Astrocyte of the spinal cord (primary cell): ENCODE results near the gene NNMT.
A peak's percentile ranks its signal among the peaks of the same experiment; 100 is the strongest.

ENCODE experiments used
- DNase-seq: peaks from one replicate; pipeline ENCODE4 v3.0.0; 2011; ENCODE audit warnings: low read depth, low spot score
- H3K4me3 ChIP-seq: 2 replicates; pipeline ENCODE4 v1.5.1; 2011; ENCODE audit warnings: low read depth, mild to moderate bottlenecking, low read length, moderate library complexity
- in situ Hi-C: cut with HindIII; loops from 2 replicates; pipeline ENCODE4 v1.10.0; 2017; ENCODE audit warnings: low sequenced_read_pairs
- TF ChIP-seq, protein P1 (sequence below): IDR thresholded peaks from 2 replicates; pipeline ENCODE4 v1.5.1; 2012; ENCODE audit warnings: low read depth, mild to moderate bottlenecking, low read length, inconsistent platforms

The NNMT gene

DNA sequence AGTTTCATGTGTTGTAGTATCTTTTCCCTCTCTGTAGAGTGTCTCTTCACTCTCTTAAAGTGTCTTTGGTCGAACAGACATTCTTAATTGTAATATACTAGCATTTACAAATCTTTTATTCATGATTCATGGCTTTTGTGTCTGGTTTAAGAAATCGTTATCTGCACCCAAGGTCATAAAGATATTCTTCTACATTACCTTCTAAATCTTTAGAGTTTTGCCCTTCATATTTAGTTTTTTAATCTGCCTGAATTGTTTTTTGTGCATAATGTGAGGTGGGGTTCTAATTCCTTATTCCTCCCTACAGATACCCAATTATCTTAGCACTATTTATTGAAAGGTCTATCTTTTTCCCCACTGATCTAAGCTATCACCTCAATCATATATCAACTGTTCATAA lies 9.0 kb upstream of the NNMT start:
- no peak for DNase-seq
- in situ Hi-C loops = no loop called here
- TF ChIP-seq, protein P1, sequence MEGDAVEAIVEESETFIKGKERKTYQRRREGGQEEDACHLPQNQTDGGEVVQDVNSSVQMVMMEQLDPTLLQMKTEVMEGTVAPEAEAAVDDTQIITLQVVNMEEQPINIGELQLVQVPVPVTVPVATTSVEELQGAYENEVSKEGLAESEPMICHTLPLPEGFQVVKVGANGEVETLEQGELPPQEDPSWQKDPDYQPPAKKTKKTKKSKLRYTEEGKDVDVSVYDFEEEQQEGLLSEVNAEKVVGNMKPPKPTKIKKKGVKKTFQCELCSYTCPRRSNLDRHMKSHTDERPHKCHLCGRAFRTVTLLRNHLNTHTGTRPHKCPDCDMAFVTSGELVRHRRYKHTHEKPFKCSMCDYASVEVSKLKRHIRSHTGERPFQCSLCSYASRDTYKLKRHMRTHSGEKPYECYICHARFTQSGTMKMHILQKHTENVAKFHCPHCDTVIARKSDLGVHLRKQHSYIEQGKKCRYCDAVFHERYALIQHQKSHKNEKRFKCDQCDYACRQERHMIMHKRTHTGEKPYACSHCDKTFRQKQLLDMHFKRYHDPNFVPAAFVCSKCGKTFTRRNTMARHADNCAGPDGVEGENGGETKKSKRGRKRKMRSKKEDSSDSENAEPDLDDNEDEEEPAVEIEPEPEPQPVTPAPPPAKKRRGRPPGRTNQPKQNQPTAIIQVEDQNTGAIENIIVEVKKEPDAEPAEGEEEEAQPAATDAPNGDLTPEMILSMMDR = no peak
- no peak overlapping the region for H3K4me3 ChIP-seq

DNA sequence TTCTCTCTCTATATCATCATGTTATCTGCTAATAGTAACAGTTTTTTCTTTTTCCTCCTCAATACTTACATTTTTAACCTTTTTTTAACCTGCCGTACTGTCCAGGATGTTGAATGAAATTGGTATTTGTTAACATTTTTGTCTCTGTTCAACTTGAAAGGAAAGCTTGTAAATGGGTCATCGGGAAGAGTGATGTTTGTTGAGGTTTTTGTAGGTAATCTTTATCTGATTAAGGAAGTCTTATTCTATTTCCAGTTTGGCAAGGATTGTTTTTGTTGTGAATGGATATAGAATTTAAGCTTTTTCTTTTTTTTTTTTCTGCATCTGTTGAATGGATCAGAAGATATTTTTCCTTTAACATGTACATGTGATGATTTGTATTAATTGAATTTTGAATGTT lies 8.1 kb upstream of the NNMT start:
- DNase-seq = no peak
- H3K4me3 ChIP-seq = no peak overlapping the region
- TF ChIP-seq, protein P1 = no peak
- in situ Hi-C loops = no loop called here

DNA sequence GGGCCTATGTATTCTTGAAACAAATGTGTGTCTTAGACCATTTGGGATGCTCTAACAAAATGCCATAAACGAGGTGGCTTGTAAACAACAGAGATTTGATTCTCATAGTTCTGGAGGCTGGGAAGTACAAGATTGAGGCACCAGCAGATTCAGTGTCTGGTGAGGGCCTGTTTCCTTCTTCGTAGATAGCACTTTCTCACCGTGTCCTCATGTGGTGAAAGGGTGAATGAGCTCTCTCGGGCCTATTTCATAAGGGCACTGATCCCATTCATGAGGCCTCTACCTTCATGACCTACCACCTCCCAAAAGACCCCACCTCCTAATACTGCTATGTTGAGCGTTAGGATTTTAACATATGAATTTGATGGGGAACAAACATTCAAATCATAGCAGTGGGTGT lies 6.4 kb upstream of the NNMT start:
- in situ Hi-C loops = no loop called here
- DNase-seq = no peak
- no peak overlapping the region for H3K4me3 ChIP-seq
- TF ChIP-seq, protein P1 = no peak

DNA sequence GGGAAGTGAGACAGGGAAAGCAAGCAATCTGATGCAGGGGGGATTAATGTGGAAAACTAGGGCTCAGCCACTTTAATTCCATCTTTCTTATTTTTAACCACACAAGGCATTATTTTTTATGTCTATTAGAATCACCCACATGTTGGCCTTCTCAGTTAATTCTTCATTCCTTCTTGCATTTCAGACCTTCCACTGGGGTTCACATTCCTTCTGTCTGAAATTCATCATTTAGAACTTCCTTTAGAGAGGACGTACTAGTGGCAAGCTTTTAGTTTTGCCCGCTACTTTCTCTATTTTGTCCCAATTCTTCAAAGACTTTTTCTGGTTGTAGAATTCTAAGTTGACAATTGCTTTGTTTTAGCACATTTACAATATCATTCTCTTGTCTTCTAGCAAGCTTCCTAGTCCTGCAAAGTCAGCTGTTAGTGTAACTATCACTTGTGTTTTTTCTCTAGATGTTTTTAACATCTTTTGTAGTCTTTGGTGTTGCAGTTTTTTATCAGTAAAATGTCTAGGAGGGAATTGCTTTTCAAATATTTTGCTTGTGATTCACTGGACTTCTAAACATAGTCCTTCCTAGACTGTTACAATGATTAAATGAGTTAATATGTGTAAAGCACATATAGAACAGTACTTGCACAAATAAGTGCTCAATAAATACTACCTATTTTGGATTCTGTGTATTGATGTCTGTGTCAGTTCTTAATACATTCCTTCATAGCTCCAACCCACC lies 5.5 kb upstream of the NNMT start:
- peak; percentile 52 for DNase-seq
- in situ Hi-C loops = no loop called here

DNA sequence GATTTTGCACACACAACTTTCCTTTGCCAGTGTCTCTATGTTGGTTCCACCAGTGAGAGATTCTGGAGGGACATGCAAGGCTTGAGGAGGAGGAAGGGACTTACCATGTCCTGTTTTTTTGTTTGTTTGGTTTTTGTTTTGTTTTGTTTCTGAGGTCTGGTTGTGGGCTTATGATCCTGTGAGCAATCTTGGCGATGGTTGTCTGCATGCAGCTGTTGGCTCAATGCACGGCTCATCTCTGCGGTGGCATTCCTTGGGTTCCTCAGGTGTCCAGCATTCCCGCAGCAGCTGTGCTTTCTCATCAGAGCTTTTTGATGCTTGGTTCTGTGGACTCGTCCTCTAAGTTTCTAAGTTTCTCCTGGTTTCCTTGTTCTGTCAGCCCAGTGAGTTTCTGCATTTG lies 4.8 kb upstream of the NNMT start:
- in situ Hi-C loops = no loop called here
- TF ChIP-seq, protein P1 = no peak
- peak; percentile 78 for DNase-seq
- no peak overlapping the region for H3K4me3 ChIP-seq

More for the DNA sequence above, 5.5 kb upstream of the NNMT start:
- TF ChIP-seq, protein P1 = no peak
- H3K4me3 ChIP-seq = no peak overlapping the region

DNA sequence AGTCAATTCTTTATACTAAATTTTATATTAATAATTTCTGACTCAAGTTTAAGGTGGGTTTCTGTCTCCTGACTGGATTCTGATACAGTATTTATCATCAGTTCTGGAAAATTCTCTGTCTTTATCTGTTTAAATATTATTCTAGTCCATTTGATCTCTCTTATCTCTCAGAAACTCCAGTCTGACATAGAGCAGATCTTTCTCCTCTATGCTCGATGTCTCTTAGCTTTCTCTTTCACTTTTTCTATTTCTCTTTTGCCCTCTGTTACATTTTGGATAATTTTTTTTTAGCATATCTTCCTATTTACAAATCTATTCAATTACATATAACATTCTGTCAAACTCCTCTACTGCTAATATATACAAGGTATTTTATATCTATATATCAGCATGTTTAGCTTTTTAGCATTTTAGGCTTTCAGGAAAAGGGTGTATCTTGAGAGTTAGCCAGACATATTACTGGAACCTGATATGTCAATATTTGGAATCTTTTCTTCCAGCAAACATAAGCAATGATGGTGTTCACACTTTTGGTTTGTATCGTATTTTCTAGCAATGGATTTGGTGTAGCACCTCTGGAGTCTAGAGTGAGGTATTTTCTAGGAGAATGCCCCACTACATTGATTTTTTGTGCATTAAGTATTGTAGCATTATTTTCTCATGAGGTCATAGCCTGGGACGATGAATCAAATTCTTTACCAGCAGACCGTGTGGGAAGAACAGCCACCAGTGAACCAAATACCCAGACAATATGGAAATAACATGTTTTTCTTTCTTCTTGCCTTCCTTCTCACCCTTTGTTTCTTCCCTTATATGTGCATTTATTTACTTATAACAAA lies 4.1 kb upstream of the NNMT start:
- in situ Hi-C loops = no loop called here
- TF ChIP-seq, protein P1 = no peak
- H3K4me3 ChIP-seq = no peak overlapping the region
- peak; percentile 90 for DNase-seq
